GM10266 (cell line): ENCODE measurements around the gene UBQLN1.

ENCODE experiments used
- DNase-seq: peaks from one replicate; pipeline ENCODE4 v3.0.0; 2012; ENCODE audit errors: extremely low spot score
- CTCF ChIP-seq: IDR thresholded peaks from 2 replicates; pipeline ENCODE4 v1.5.1; 2012; ENCODE audit warnings: mild to moderate bottlenecking, low read depth; ENCODE audit not compliant: control insufficient read depth, insufficient read depth; ENCODE audit errors: missing control alignments

Gene UBQLN1

GRCh38 chr9:83669067-83669466 lies 38.7 kb downstream of the UBQLN1 start:
- no peak for DNase-seq
- no peak for TF ChIP-seq CTCF

GRCh38 chr9:83665580-83666200 lies 42.1 kb downstream of the UBQLN1 start:
- no peak for TF ChIP-seq CTCF
- DNase-seq, result no peak

GRCh38 chr9:83662933-83663332 lies 44.8 kb downstream of the UBQLN1 start:
- no peak for TF ChIP-seq CTCF
- DNase-seq, result no peak

GRCh38 chr9:83656952-83657351 lies 50.8 kb downstream of the UBQLN1 start:
- no peak for TF ChIP-seq CTCF
- no peak for DNase-seq

GRCh38 chr9:83656032-83656680 lies 51.6 kb downstream of the UBQLN1 start:
- no peak for TF ChIP-seq CTCF
- peak; percentile 8 for DNase-seq

- DNase-seq, result no peak
- TF ChIP-seq CTCF, result no peak
Measured at GRCh38 chr9:83655433-83655832, 52.3 kb downstream of the UBQLN1 start.

GRCh38 chr9:83652433-83652832 lies 55.3 kb downstream of the UBQLN1 start:
- DNase-seq, result no peak
- TF ChIP-seq CTCF, result no peak
